IPS-18a (cell line): ENCODE measurements around the gene CNTN2.

Experiments used
- H3K27ac ChIP-seq: one replicate; pipeline ENCODE4 v1.5.1; 2013; ENCODE audit warnings: low read length
- H3K27me3 ChIP-seq: one replicate; pipeline ENCODE4 v1.6.1; 2013; ENCODE audit warnings: mild to moderate bottlenecking, low read length; ENCODE audit not compliant: control insufficient read depth, insufficient read depth
- H3K36me3 ChIP-seq: one replicate; pipeline ENCODE4 v1.6.1; 2013; ENCODE audit warnings: low read depth, low read length; ENCODE audit not compliant: control insufficient read depth
- H3K4me1 ChIP-seq: one replicate; pipeline ENCODE4 v1.6.1; 2013; ENCODE audit warnings: low read depth, low read length; ENCODE audit not compliant: control insufficient read depth
- H3K4me3 ChIP-seq: one replicate; pipeline ENCODE4 v1.5.1; 2013; ENCODE audit warnings: low read length
- H3K9ac ChIP-seq: one replicate; pipeline ENCODE4 v1.6.1; 2013; ENCODE audit warnings: mild to moderate bottlenecking, low read length, moderate library complexity
- H3K9me3 ChIP-seq: one replicate; pipeline ENCODE4 v1.6.1; 2013; ENCODE audit warnings: low read depth, low read length; ENCODE audit not compliant: control insufficient read depth

CNTN2 gene

DNA sequence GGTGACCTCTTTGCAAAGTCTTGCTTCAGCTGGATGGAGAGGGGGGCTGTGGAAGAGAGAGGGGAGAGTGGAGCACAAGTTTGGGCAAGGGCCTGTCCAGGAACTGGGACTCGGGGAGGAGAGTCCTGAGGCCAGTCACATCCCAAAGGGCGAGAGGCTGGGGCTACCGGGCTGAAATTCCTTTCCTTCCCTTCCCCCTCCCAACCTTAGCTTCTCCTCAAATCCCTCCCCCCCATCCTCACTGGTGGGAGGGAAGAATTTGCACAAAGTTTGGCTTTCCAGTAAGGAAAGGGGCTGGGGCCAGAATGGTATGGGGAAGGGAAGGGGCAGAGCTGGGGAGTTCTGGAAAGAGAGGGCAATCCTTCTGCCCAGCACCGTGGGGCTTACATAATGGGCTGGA is 854 bp downstream of the CNTN2 start:
- H3K27me3 ChIP-seq = peaks cover 44% of the 10 kb centered on the region

DNA sequence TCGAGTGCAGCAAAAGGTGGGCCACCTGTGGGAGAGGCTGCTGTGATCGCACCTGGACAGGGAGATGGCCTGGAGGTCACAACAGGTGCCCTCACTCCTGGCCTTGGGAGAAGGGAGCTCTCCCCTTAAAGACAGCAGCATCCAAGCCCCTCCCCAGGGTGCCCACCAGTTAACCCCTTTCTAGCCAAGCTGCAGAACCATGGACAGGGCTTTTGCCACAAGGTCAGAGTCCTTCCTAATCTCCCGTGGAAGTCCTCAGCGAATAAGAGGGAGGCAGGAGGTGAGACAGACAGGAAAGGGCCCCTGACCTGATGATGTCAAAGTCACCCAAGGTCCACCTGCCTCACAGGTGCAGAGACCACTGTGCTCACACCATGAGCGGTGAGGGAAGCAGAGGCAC is 1.7 kb downstream of the CNTN2 start:
- no peak overlapping the region for H3K4me3 ChIP-seq
- H3K4me1 ChIP-seq = peaks cover 20% of the 10 kb centered on the region
- peaks cover 44% of the 10 kb centered on the region for H3K27me3 ChIP-seq
- H3K9ac ChIP-seq = no peak overlapping the region
- H3K36me3 ChIP-seq = no peaks in the 10 kb centered on the region
- no peaks in the 10 kb centered on the region for H3K9me3 ChIP-seq
- no peak overlapping the region for H3K27ac ChIP-seq

More for the DNA sequence above, 854 bp downstream of the CNTN2 start:
- Histone ChIP-seq H3K9me3 (no peaks in the 10 kb centered on the region), H3K27ac (no peak overlapping the region), H3K4me1 (peaks cover 20% of the 10 kb centered on the region), H3K4me3 (peak overlapping the region; percentile 40), H3K36me3 (no peaks in the 10 kb centered on the region), H3K9ac (no peak overlapping the region)

- peaks cover 44% of the 10 kb centered on the region for H3K27me3 ChIP-seq
- no peaks in the 10 kb centered on the region for H3K9me3 ChIP-seq
- H3K9ac ChIP-seq = no peak overlapping the region
- H3K27ac ChIP-seq = no peak overlapping the region
- no peaks in the 10 kb centered on the region for H3K36me3 ChIP-seq
- no peak overlapping the region for H3K4me3 ChIP-seq
- H3K4me1 ChIP-seq = peaks cover 20% of the 10 kb centered on the region
Measured at GRCh38 chr1:205045146-205045545, 2.1 kb downstream of the CNTN2 start.

- no peak overlapping the region for H3K9ac ChIP-seq
- no peaks in the 10 kb centered on the region for H3K36me3 ChIP-seq
- peaks cover 20% of the 10 kb centered on the region for H3K4me1 ChIP-seq
- peaks cover 34% of the 10 kb centered on the region for H3K27me3 ChIP-seq
- H3K27ac ChIP-seq = no peak overlapping the region
- no peaks in the 10 kb centered on the region for H3K9me3 ChIP-seq
- no peak overlapping the region for H3K4me3 ChIP-seq
Measured at GRCh38 chr1:205046870-205047269, 3.9 kb downstream of the CNTN2 start.

DNA sequence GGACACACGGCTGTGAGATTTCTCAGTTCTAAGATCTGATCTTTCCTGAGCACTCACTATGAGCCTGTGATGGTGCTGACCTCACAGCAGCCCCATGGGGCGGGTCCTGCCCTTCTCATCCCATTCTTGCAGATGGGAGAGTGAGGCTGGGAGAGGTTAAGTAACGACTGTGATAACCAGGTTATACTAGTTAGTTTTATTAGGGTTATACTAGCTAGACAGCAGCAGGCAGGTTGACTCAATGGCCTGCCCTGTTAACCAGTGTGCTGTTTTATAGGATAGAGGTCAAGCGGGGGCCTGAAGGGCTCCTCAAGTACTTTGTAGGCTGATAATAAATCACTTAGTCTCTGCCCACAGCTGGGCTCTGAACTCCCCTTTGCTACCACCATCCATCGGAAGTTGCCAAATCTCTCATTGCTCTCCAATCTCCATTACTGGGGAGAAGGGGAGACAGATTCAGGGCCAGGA is 4.8 kb downstream of the CNTN2 start:
- Histone ChIP-seq H3K9ac (no peak overlapping the region), H3K27me3 (peaks cover 25% of the 10 kb centered on the region)

DNA sequence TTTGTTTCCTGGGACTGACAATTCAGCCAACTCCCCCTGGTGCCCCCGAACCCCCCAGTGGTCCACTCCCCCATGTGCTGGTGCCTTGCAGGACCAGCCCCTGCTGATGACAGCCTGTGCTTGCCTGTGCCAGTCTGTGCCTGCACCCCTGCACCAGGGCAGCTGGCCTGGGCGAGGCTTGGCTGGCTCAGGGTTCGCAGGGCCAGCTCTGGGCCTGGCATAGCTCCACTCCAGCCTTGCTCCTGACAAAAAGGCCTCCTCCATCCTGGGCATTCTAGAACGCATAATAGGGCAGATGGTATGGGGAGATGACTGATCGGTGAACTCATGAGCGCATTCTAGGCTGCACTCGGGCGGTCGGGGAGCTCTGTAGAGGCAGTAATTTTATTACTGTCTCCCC is 5.4 kb downstream of the CNTN2 start:
- H3K9me3 ChIP-seq = no peaks in the 10 kb centered on the region
- H3K9ac ChIP-seq = no peak overlapping the region
- peaks cover 19% of the 10 kb centered on the region for H3K4me1 ChIP-seq
- H3K4me3 ChIP-seq = no peak overlapping the region
- H3K36me3 ChIP-seq = no peaks in the 10 kb centered on the region
- no peak overlapping the region for H3K27ac ChIP-seq
- H3K27me3 ChIP-seq = peaks cover 21% of the 10 kb centered on the region

More for the DNA sequence above, 4.8 kb downstream of the CNTN2 start:
- Histone ChIP-seq H3K27ac (no peak overlapping the region), H3K36me3 (no peaks in the 10 kb centered on the region), H3K4me3 (no peak overlapping the region), H3K4me1 (peaks cover 20% of the 10 kb centered on the region), H3K9me3 (no peaks in the 10 kb centered on the region)

DNA sequence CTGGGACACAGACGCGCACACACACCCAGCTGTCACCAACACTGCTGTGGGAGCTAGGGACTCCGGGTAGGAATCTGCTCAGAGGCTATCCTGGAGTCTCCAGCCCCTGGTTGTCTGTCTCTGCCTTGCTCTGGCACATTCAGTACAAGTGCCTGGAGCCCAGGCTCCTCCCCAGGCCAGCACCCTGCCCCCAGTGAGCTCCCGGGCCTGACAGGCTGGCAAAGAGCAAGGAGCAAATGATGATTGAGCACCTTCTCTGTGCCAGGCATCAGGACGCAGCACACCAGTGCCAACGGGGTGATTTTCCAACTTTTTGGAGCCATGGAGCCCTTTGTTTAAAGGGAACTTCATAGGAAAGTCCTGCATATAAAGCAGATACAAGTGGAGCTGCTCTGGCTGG is 6.5 kb downstream of the CNTN2 start:
- no peak overlapping the region for H3K9ac ChIP-seq
- peaks cover 10% of the 10 kb centered on the region for H3K27me3 ChIP-seq
- H3K27ac ChIP-seq = no peak overlapping the region
- no peaks in the 10 kb centered on the region for H3K9me3 ChIP-seq
- H3K4me3 ChIP-seq = no peak overlapping the region
- H3K36me3 ChIP-seq = no peaks in the 10 kb centered on the region
- peaks cover 11% of the 10 kb centered on the region for H3K4me1 ChIP-seq

DNA sequence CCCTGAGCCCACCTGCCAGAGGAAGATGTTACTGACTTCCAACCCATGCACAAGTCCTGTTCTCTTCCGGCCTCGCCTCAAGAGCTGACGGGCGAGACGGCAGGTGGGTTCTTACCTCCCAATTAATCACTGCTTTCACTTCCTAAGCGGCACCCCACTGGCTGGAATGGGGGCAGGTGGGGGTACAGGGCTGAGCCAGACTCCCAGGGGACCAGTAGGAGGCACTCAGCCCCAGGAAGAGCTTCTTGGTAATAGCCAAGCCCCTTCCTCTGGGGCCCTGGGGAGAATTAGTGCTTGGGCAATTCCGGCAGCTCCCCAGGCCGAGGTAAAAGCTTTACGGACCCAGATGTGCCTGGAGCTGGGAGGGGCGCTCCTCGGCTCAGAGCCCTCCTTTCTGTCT is 9.7 kb downstream of the CNTN2 start:
- Histone ChIP-seq H3K4me1 (no peaks in the 10 kb centered on the region), H3K4me3 (no peak overlapping the region), H3K9me3 (no peaks in the 10 kb centered on the region), H3K27ac (no peak overlapping the region), H3K27me3 (no peaks in the 10 kb centered on the region), H3K36me3 (no peaks in the 10 kb centered on the region), H3K9ac (no peak overlapping the region)

GRCh38 chr1:205053296-205053695 is 10.3 kb downstream of the CNTN2 start:
- no peaks in the 10 kb centered on the region for H3K9me3 ChIP-seq
- H3K27ac ChIP-seq = no peak overlapping the region
- no peaks in the 10 kb centered on the region for H3K27me3 ChIP-seq
- H3K4me3 ChIP-seq = no peak overlapping the region
- no peaks in the 10 kb centered on the region for H3K36me3 ChIP-seq
- H3K4me1 ChIP-seq = no peaks in the 10 kb centered on the region
- no peak overlapping the region for H3K9ac ChIP-seq

DNA sequence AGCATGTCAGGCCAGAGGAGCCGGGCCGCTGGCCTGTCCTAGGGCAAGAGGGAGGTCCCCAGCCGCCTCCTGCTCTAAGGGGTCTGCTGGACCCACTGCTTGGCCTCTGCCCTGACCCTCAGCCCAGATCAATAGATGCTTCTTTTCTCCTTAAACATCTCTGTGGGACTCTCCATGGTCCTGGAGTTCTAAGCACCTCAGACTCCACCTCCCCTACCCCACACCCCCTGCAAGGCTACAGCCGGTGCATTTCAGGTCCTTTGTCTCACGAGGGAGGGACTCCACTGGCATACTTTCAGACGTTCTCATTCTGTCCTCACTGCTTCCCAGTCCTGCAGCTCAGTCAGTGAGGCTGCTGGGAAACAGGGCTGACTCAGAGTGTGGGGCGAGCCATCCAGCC is 11.0 kb downstream of the CNTN2 start:
- H3K4me3 ChIP-seq = no peak overlapping the region

GRCh38 chr1:205056188-205056611 is 13.2 kb downstream of the CNTN2 start:
- no peaks in the 10 kb centered on the region for H3K4me1 ChIP-seq
- H3K9me3 ChIP-seq = no peaks in the 10 kb centered on the region
- no peak overlapping the region for H3K9ac ChIP-seq
- H3K4me3 ChIP-seq = no peak overlapping the region
- H3K27ac ChIP-seq = no peak overlapping the region
- H3K36me3 ChIP-seq = no peaks in the 10 kb centered on the region
- H3K27me3 ChIP-seq = no peaks in the 10 kb centered on the region

More for the DNA sequence above, 11.0 kb downstream of the CNTN2 start:
- H3K9me3 ChIP-seq = no peaks in the 10 kb centered on the region
- no peak overlapping the region for H3K27ac ChIP-seq
- H3K36me3 ChIP-seq = no peaks in the 10 kb centered on the region
- no peaks in the 10 kb centered on the region for H3K27me3 ChIP-seq
- no peak overlapping the region for H3K9ac ChIP-seq
- H3K4me1 ChIP-seq = no peaks in the 10 kb centered on the region

DNA sequence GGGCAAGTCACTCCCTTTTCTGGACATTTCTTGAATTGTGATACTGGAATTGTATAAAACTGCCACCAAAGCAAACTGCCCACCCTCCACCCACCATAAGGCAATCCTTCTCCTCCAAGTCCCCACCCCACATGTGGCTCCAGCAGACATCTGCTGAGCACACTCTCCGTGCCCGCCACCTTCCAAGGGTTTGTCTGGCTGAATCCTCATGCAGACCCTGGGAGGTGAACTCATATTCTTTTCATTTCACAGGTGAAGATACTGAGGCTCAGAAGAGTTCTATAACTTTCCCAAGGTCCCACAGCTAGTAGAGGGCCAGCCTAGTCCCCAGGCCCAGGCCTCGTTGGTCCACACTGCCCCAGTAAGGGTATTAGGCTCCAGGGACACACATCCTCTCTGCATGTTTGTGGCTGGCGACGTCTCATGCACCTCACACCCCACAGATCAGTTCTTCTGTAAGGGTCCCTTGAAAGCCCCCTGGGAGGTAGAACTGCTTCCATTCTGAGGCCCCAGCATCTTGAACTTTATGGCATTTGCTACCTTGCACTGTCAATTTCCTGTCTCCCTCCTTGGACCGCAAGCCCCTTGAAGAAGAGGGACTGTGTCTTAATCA is 14.1 kb downstream of the CNTN2 start:
- no peak overlapping the region for H3K27ac ChIP-seq
- H3K4me3 ChIP-seq = no peak overlapping the region
- H3K27me3 ChIP-seq = no peaks in the 10 kb centered on the region
- no peak overlapping the region for H3K9ac ChIP-seq
- peaks cover 3% of the 10 kb centered on the region for H3K4me1 ChIP-seq
- H3K9me3 ChIP-seq = no peaks in the 10 kb centered on the region
- H3K36me3 ChIP-seq = no peaks in the 10 kb centered on the region
